Inferior parietal cortex (tissue), 1 donor: ENCODE results near the gene RAD50.
"Not testable (repeated sequence)": the region's sequence is repeated elsewhere in the genome, so short reads cannot be mapped to it uniquely, and the experiment has no call there.

Experiments
- DNase-seq: peaks from one replicate; pipeline ENCODE4 v3.0.0-alpha.2; 2016; ENCODE audit errors: extremely low spot score

Gene RAD50

GRCh38 chr5:132556763-132557477, at the start of gene RAD50:
TSS of gene RAD50 (plus strand) at chr5:132556977. CDS start at chr5:132557325, 348 bp downstream.
- DNase-seq: peak; percentile 93

GRCh38 chr5:132510076-132510475, 46.7 kb upstream of the RAD50 start:
- no peak for DNase-seq

- DNase-seq: not testable (repeated sequence)
Observed at GRCh38 chr5:132513618-132514336, 43.0 kb upstream of the RAD50 start.

- DNase-seq: not testable (repeated sequence)
Observed at GRCh38 chr5:132522067-132522466, 34.7 kb upstream of the RAD50 start.

- DNase-seq: not testable (repeated sequence)
Observed at GRCh38 chr5:132524877-132525276, 31.9 kb upstream of the RAD50 start.

GRCh38 chr5:132525299-132525724, 31.5 kb upstream of the RAD50 start:
- DNase-seq: no peak

GRCh38 chr5:132526290-132526973, 30.3 kb upstream of the RAD50 start:
- DNase-seq: peak; percentile 87

GRCh38 chr5:132526974-132527564, 29.7 kb upstream of the RAD50 start:
- no peak for DNase-seq

- no peak for DNase-seq
Observed at GRCh38 chr5:132528021-132528420, 28.8 kb upstream of the RAD50 start.

- no peak for DNase-seq
Observed at GRCh38 chr5:132528866-132529634, 27.7 kb upstream of the RAD50 start.

GRCh38 chr5:132530946-132531345, 25.8 kb upstream of the RAD50 start:
- DNase-seq: no peak

- DNase-seq: no peak
Observed at GRCh38 chr5:132539716-132540115, 17.1 kb upstream of the RAD50 start.

GRCh38 chr5:132540149-132540548, 16.6 kb upstream of the RAD50 start:
- no peak for DNase-seq

- DNase-seq: no peak
Observed at GRCh38 chr5:132540764-132541163, 16.0 kb upstream of the RAD50 start.

- DNase-seq: no peak
Observed at GRCh38 chr5:132543472-132544201, 13.1 kb upstream of the RAD50 start, which contains the start of gene IL5. TSS of gene IL5 (minus strand) at chr5:132543522. CDS start at chr5:132543478, 44 bp downstream.

- DNase-seq: no peak
Observed at GRCh38 chr5:132546108-132546507, 10.7 kb upstream of the RAD50 start.

- DNase-seq: no peak
Observed at GRCh38 chr5:132547269-132547668, 9.5 kb upstream of the RAD50 start.

GRCh38 chr5:132548834-132549233, 7.9 kb upstream of the RAD50 start:
- not testable (repeated sequence) for DNase-seq

- DNase-seq: no peak
Observed at GRCh38 chr5:132549576-132549975, 7.2 kb upstream of the RAD50 start.

- peak; percentile 55 for DNase-seq
Observed at GRCh38 chr5:132556153-132556762, 519 bp upstream of the RAD50 start.
